Measurements from ENCODE around the gene CAP2.
"Not testable (repeated sequence)": the region's sequence is repeated elsewhere in the genome, so short reads cannot be mapped to it uniquely, and the experiment has no call there.

CAP2 gene

GRCh38 chr6:17497535-17498095 lies 104.2 kb downstream of the CAP2 start:
- in situ Hi-C loops (cut with MboI; ENCODE audit: low sequenced_read_pairs) = no loop called here

- in situ Hi-C loops (cut with MboI; ENCODE audit: low sequenced_read_pairs) = no loop called here
Observed at GRCh38 chr6:17501442-17501841, 108.0 kb downstream of the CAP2 start.

GRCh38 chr6:17501982-17502704 lies 108.7 kb downstream of the CAP2 start:
- in situ Hi-C loops (cut with MboI; ENCODE audit: low sequenced_read_pairs) = no loop called here

GRCh38 chr6:17503051-17503450 lies 109.7 kb downstream of the CAP2 start:
- in situ Hi-C loops (cut with MboI; ENCODE audit: low sequenced_read_pairs) = no loop called here

GRCh38 chr6:17504005-17504404 lies 110.6 kb downstream of the CAP2 start:
- in situ Hi-C loops (cut with MboI; ENCODE audit: low sequenced_read_pairs) = no loop called here

- in situ Hi-C loops (cut with MboI; ENCODE audit: low sequenced_read_pairs) = no loop called here
Observed at GRCh38 chr6:17505062-17505476, 111.7 kb downstream of the CAP2 start.

- in situ Hi-C loops (cut with MboI; ENCODE audit: low sequenced_read_pairs) = no loop called here
Observed at GRCh38 chr6:17505767-17506280, 112.4 kb downstream of the CAP2 start.

GRCh38 chr6:17506531-17506930 lies 113.1 kb downstream of the CAP2 start:
- in situ Hi-C loops (cut with MboI; ENCODE audit: low sequenced_read_pairs) = no loop called here

GRCh38 chr6:17506962-17507361 lies 113.6 kb downstream of the CAP2 start:
- in situ Hi-C loops (cut with MboI; ENCODE audit: low sequenced_read_pairs) = no loop called here

GRCh38 chr6:17511084-17511483 lies 117.7 kb downstream of the CAP2 start:
- in situ Hi-C loops (cut with MboI; ENCODE audit: low sequenced_read_pairs) = no loop called here

GRCh38 chr6:17511580-17511979 lies 118.2 kb downstream of the CAP2 start:
- in situ Hi-C loops (cut with MboI; ENCODE audit: low sequenced_read_pairs) = no loop called here

- in situ Hi-C loops (cut with MboI; ENCODE audit: low sequenced_read_pairs) = no loop called here
Observed at GRCh38 chr6:17519120-17519519, 125.7 kb downstream of the CAP2 start.

- in situ Hi-C loops (cut with MboI; ENCODE audit: low sequenced_read_pairs) = no loop called here
Observed at GRCh38 chr6:17525637-17526036, 132.2 kb downstream of the CAP2 start.

- in situ Hi-C loops (cut with MboI; ENCODE audit: low sequenced_read_pairs) = no loop called here
Observed at GRCh38 chr6:17527076-17527475, 133.7 kb downstream of the CAP2 start.

- in situ Hi-C loops (cut with MboI; ENCODE audit: low sequenced_read_pairs) = no loop called here
Observed at GRCh38 chr6:17530321-17530835, 137.0 kb downstream of the CAP2 start.

- in situ Hi-C loops (cut with MboI; ENCODE audit: low sequenced_read_pairs) = no loop called here
Observed at GRCh38 chr6:17536586-17536985, 143.2 kb downstream of the CAP2 start.

- in situ Hi-C loops (cut with MboI; ENCODE audit: low sequenced_read_pairs) = no loop called here
Observed at GRCh38 chr6:17542243-17542642, 148.8 kb downstream of the CAP2 start.

GRCh38 chr6:17545681-17546080 lies 152.3 kb downstream of the CAP2 start:
- in situ Hi-C loops (cut with MboI; ENCODE audit: low sequenced_read_pairs) = not testable (repeated sequence)

GRCh38 chr6:17551383-17551958 lies 158.1 kb downstream of the CAP2 start:
- in situ Hi-C loops (cut with MboI; ENCODE audit: low sequenced_read_pairs) = no loop called here

- in situ Hi-C loops (cut with MboI; ENCODE audit: low sequenced_read_pairs) = no loop called here
Observed at GRCh38 chr6:17552861-17553260, 159.5 kb downstream of the CAP2 start.

- in situ Hi-C loops (cut with MboI; ENCODE audit: low sequenced_read_pairs) = no loop called here
Observed at GRCh38 chr6:17556014-17556413, 162.6 kb downstream of the CAP2 start.

- in situ Hi-C loops (cut with MboI; ENCODE audit: low sequenced_read_pairs) = no loop called here
Observed at GRCh38 chr6:17562636-17563035, 169.2 kb downstream of the CAP2 start.
